HL-60/S4 treated with phorbol 12-myristate 13-acetate at 8.2 ng/mL for 4 days and 3 days (cell line): ENCODE results near the gene NME2.

Experiments used
- in situ Hi-C: fragments of 300-500 bp; cut with MboI; formaldehyde crosslinking; loops from 2 replicates; pipeline ENCODE4 v1.15.0; 2022; ENCODE audit warnings: low sequenced_read_pairs

Gene NME2

GRCh38 chr17:51200295-51200694 lies 34.1 kb downstream of the NME2 start:
- in situ Hi-C loops, result no loop called here

GRCh38 chr17:51200846-51201245 lies 34.6 kb downstream of the NME2 start:
- in situ Hi-C loops, result no loop called here

GRCh38 chr17:51203838-51204237 lies 37.6 kb downstream of the NME2 start:
- in situ Hi-C loops, result no loop called here

- in situ Hi-C loops, result no loop called here
Observed at GRCh38 chr17:51214920-51215319, 48.7 kb downstream of the NME2 start.

- in situ Hi-C loops, result no loop called here
Observed at GRCh38 chr17:51217946-51218345, 51.7 kb downstream of the NME2 start.

- in situ Hi-C loops, result no loop called here
Observed at GRCh38 chr17:51221322-51221721, 55.1 kb downstream of the NME2 start.
